HG03575 (cell line): ENCODE results near the gene IGSF9.
"Not testable (repeated sequence)": the region's sequence is repeated elsewhere in the genome, so short reads cannot be mapped to it uniquely, and the experiment has no call there.

ENCODE experiments used
- ATAC-seq: cut with Tn5 transposase; IDR thresholded peaks from one replicate; pipeline ENCODE4 v1.9.1; 2021; ENCODE audit not compliant: unreplicated experiment, insufficient number of reproducible peaks, low FRiP score; ENCODE audit errors: extremely low read depth

The IGSF9 gene

GRCh38 chr1:159913451-159914192, 31.8 kb downstream of the IGSF9 start:
- ATAC-seq, result no peak

GRCh38 chr1:159911326-159912070, 33.9 kb downstream of the IGSF9 start:
- no peak for ATAC-seq

GRCh38 chr1:159908031-159908940, 37.1 kb downstream of the IGSF9 start:
- ATAC-seq, result no peak

DNA sequence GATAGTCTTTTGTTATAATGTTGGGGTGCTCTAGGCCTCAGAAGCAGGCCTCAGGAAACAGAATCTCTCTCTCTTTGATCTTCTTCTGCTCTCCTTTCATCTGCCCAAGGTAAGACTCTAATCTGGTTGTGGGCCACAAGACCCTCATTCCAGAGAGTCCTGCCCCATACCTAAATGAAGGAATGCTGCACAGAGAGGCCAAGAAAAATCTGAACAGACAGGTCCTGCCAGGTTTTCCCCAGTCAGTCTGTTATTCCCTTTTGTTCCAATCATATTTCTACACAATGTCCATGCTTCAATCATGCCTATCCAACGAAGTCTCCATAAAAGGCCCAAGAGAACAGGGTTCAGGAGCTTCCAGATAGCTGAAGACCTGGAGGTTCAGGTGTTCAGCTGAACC, 38.5 kb downstream of the IGSF9 start:
- no peak for ATAC-seq

GRCh38 chr1:159904036-159904435, 41.4 kb downstream of the IGSF9 start:
- not testable (repeated sequence) for ATAC-seq

DNA sequence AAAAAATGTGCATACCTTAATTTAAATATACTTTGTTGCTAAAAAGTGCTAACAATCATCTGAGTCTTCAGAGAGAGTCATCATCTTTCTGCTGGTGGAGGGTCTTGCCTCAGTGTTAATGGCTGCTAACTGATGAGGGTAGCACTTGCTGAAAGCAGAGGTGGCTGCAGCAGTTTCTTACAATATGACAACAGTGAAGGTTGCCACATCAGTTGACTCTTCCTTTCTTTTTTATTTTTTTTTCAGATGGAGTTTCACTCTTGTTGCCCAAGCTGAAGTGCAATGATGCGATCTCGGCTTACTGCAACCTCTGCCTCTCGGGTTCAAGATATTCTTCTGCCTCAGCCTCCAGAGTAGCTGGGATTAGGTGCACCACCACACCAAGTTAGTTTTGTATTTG, 42.9 kb downstream of the IGSF9 start:
- no peak for ATAC-seq

DNA sequence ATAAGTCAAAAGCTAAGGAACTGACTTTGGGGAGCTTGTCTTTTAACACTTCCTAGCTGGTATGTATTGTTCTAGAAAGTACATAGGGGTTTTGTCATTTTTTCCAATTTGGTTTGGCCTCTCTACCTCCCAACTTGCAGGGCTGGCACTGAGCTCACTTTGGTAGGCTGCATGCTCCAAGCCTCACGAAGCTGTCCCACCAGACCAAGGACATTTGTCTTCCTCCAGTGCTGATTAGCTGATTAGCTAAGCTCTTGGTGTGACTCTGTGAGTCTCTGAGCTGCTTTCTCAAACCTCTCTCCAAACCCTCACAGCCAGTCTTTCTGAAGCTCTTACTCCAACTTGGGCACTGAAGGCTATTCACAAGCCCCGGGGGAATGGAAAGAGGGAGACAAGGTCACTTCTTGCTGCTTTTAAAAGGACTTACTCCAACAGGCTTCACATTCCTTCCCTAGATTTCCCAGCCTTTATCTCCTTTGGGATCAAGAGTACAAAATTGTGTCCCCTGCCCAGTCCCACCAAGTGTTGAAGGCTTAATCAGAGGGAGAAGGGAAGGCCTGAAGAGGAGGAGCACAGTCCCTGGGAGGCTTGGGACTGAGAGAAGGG, 44.6 kb downstream of the IGSF9 start:
- no peak for ATAC-seq

DNA sequence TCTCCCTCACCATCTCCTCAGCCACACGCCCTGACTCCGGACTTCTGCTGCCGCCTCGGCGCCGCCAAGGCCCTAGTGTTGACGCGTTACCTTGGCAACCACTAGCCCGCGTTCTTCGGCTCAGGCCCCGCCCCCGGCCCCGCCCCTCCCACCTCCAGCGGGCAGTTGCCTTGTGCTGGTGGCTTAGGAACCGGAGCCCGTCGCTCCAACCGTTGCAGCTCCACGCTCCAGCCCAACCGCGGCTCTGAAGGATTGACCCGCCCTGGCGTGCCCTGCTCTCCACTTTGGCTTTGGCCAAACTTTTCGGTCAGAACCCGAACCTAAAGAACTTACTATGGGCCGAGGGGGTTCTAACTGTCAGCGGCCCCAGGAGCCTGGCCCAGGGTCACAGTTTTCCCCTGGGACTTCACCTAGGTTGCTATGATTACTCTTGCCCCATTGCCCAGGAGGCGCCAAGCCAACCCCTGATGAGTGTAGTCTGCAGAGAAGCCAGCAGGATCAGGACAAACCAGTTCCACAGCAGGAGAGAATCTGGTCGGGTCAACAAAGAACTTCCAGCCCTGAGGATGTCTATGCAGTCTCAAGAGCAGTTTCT, 45.2 kb downstream of the IGSF9 start, which contains the start of gene CFAP45:
TSS of gene CFAP45 (minus strand) at position 80 of the 595 bp plus-strand sequence. CDS start at position 13, 67 bp downstream.
- no peak for ATAC-seq

DNA sequence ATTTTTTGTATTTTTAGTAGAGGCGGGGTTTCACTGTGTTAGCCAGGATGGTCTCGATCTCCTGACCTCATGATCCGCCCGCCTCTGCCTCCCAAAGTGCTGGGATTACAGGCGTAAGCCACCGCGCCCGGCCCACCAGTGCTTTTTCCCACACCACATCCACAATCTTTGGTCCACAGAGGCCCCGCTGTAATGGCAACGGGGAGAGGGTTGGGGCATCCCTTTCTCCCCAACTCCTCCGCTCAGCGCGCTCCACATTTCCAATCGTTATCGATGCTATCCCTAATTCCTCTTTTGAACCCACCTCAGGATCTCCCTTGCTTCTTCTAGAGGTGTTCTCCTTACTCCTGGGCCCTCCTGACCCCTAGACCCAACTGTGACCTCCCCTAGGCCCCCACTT, 45.8 kb downstream of the IGSF9 start:
- ATAC-seq, result not testable (repeated sequence)

GRCh38 chr1:159898527-159898926, 46.9 kb downstream of the IGSF9 start:
- no peak for ATAC-seq

DNA sequence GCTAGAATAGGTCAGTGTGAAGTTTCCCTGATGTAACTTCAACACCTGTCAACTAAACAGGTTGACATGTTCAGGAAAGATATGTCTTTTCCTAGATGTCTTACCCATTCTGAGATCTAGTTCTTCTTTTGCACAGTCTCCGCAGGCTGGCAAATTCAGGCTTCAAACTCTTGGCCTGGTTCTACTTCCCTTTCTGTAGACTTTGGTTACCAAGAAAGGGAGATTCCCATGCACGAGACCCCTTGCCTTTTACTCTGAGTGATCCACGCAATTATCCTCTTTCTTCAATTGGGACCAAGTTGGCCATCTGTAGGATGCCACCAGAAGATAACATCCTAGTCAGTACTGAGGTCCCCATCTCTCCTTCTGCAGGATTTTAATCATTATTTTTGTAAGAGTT, 47.5 kb downstream of the IGSF9 start:
- ATAC-seq, result no peak

- ATAC-seq, result no peak
Observed at GRCh38 chr1:159896546-159896930, 48.9 kb downstream of the IGSF9 start.

GRCh38 chr1:159895836-159896545, 49.4 kb downstream of the IGSF9 start:
- ATAC-seq, result no peak

DNA sequence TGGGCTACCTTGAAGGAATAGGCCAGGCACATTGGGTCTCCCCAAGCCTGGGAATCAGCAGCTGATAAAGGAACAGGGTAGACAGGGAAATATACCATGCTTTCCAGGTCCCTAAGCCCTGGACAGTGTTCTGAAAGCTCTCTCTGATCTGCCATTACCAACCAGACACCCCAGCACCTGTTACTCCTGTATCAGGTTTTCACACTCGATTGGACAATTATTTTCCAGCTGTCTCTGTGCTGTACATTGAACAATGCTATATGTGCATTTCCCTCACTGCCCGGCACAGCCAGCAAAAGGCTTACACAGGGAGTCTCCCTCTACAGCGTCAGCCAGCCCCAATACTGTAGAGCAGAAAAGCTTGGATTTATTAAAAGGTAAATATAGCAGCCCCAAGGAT, 50.1 kb downstream of the IGSF9 start:
- no peak for ATAC-seq

DNA sequence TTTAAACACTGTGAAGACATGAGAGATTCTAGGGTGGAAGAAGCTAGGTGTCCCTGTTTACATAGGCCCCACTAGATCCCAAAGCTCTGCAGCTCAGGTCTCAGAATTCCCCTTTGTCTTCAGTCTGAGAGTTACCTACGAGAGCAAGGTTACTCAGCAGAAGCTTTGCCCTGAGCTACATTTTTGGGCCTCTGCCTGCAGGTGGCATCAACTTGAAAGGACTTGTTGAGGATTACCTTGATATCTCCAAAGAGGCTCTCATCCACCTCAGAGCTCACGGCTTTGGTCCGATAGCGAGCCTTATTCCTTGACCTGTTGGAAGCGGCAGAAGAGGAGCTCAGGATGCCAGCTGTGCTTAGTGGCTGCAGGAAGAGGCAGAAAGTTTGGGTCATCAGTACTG, 52.5 kb downstream of the IGSF9 start:
- no peak for ATAC-seq

DNA sequence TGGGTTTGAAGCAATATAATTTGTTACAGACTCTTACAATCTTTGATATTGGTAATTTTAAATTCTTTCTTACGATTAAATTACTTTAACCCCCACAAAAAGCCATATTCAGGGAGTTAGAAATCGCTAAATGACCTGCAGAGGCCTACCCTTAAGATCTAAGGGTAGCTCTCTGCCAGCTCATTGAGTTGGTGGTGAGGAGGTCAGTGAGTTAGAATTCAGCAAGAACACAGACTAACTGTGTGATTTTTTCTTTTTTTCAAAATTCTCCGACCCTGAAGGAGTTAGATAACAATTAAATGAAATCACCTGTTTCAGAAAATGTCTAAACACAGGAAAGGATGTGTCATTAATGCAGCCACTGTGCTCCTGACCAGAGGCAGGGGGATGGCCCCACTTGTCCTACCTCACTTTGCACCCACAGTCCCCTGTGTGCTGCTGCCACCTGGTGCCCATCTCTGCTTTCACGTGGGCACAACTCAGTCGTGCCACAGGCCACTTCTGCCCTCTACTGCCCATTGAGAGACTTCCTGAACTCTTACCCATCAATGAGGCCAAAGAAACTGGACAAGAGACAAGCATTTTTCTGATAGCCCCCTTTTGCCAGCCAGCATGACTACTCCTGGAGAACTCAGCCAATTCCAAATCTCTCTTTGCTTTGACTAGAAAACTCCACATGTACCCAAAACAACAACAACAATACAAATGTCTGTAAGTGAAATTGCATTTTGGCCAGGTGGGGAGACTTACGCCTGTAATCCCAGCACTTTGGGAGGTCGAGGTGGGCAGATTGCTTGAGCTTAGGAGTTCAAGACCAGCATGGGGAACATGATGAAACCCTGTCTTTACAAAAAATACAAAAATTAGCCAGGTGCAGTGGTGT, 53.9 kb downstream of the IGSF9 start:
- peak; percentile 55 for ATAC-seq

DNA sequence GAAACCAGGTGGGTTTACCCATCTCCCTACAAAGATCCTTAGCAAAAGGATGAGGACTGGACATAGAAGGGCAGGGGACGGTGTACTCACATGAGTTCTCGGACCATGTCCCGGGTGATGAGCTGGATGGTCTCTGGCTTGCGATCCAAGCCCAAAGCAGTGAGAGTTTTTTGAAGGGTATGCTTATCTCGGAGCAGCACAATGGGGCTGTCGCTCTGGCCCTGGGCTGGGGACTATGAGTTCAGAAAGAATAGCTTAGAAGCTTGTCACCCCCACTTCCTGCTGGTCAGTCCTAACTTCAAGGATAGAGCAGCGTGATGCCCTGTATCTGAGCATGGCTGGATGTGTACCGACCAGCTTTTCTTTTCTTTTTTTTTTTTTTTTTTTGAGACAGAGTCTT, 55.0 kb downstream of the IGSF9 start:
- ATAC-seq, result no peak
